HG02642 (cell line): ENCODE measurements around the gene PAK6.

Source experiments
- ATAC-seq: cut with Tn5 transposase; IDR thresholded peaks from one replicate; pipeline ENCODE4 v1.9.1; 2021; ENCODE audit warnings: mild to moderate bottlenecking; ENCODE audit not compliant: unreplicated experiment, poor library complexity

Gene PAK6

GRCh38 chr15:40274350-40275274 lies 35.7 kb downstream of the PAK6 start:
- peak; percentile 56 for ATAC-seq

- no peak for ATAC-seq
These were observed 36.7 kb downstream of the PAK6 start for GRCh38 chr15:40275523-40275922.

DNA sequence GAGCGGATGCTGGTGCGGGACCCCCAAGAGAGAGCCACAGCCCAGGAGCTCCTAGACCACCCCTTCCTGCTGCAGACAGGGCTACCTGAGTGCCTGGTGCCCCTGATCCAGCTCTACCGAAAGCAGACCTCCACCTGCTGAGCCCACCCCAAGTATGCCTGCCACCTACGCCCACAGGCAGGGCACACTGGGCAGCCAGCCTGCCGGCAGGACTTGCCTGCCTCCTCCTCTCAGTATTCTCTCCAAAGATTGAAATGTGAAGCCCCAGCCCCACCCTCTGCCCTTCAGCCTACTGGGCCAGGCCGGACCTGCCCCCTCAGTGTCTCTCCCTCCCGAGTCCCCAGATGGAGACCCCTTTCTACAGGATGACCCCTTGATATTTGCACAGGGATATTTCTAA lies 37.1 kb downstream of the PAK6 start:
- ATAC-seq = no peak

- ATAC-seq = no peak
These were observed 38.1 kb downstream of the PAK6 start for GRCh38 chr15:40276927-40277326.

DNA sequence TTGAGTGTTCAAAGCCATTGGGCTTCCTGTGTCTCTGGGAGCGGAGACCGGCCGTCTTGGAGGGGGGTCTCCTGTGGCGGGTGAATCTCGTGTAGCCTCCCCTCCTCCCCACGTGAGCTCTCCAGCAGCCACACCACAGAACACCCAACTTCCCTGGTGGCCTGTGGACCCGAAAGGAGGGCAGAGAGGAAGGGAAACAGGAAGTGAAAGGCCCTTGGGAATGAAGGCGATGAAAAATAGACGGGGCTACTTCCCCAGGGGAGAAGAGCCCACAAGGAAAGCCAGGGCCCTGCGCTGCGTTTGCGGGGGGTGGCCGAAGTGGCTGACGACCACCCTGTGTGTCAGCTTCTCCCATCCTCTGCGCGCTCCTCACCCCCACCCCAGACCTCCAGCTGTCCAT lies 38.6 kb downstream of the PAK6 start:
- no peak for ATAC-seq

- ATAC-seq = no peak
These were observed 39.2 kb downstream of the PAK6 start for GRCh38 chr15:40278026-40278425.

- ATAC-seq = no peak
These were observed 40.7 kb downstream of the PAK6 start for GRCh38 chr15:40279437-40280141.

DNA sequence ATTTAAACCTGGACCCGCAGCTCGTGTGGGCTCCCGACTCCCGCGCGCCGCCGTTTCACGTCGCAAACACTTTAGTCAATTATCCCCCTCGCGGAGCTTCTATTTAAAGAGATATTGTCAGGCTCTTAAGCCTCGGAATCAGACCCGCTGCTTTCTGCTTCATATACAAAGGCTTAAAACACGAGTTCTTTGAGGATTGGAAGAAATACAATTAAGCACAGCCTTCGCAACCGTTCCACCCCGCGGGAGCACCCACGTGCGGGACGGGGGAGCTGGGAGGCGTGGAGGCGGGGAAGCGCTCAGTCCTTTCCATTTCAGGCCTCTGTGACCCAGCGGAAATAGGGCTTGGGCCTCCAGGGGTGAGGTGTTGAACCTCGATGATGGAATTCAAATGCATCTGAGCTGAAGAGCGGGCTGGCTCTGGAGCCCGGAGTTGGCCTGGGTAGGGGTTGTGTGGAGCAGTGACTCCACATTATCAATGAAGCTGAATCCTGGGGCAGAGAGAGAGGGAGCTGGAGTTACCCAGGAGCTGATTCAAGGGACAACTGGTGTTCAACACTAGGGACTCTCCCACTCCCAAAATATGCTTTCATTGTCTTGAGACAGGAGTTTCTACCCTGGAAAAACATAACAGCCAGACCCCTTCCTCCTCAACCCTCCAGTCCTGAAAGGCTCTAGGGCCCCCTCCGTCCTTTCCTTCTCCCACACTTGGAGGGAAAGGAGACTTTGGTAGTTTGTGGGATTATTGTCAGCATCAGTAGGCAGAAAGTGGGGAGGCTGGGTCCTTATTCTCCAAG lies 41.6 kb downstream of the PAK6 start:
- no peak for ATAC-seq

DNA sequence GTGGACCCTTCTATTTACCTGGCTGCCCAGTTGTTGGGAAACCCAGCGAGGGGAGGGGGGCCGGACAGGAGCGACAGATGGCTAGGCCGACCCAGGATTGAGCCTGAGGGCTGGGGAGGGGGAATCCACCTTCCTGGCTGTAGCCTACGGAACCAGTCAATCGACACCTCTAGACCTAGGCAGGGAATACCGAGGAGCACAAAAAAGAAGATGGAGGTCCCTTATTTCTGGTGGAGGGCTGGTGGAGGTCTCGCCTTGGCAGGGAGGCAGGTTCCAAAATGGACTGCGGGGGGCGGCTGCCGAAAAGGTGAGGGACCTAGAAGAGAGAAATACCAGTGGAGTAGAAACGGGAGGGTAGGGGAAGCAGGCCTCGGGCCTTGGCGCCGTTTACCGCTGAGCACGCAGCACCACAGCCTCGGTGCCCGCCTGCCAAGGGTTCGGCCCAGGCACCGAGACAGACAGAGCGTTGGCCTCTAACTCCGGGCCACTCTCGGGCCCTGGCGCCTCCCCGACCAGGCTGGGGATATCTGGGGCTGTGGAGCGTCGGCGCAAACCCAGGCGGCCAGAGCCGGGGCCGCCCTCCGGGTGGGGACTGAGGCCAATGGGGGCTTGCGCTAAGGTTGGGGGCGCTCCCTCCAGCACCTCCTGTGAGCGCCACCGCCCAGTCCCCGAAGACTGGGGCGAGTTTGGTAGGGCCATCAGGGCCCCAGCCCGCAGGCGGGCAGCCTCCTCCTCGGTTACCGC lies 42.4 kb downstream of the PAK6 start:
- no peak for ATAC-seq

GRCh38 chr15:40281801-40282146 lies 42.9 kb downstream of the PAK6 start:
- no peak for ATAC-seq

DNA sequence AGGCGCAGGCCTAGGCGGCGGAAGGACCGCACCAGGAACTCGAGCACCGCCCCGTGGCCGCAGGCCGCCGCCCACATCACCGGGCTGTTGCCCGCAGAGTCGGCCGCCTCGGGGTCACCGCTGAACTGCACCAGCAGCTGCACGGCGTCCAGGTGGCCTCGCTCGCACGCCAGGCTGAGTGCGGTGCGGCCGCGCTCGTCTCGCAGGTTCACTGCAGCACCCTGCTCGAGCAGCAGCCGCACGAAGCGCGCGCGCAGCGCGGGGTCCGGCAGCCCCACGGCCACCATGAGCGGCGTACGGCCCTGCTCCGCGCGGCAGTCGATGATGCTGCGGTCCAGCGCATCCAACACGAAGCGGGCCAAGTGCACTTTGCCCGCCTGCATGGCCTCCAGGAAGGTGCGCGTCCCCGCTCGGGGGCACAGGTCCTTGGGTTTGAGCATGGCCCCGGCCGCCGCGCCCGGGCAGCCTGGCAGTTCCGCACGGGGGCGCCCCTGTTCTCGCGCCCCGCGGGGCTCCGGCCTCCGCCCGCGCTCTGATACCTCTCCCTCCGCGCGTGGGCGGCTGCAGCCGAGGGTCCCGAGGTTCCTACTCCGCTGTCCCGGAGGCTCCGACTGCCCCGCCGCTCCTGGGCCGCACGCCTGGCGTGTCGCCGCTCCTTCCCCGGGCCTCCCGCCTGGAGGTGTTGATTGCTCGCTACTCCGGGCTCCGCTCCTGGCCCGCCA lies 43.4 kb downstream of the PAK6 start:
- peak; percentile 44 for ATAC-seq

GRCh38 chr15:40282869-40283614 lies 44.2 kb downstream of the PAK6 start, which contains the start of gene ANKRD63:
Gene ANKRD63 (minus strand): TSS chr15:40283064. CDS start chr15:40282586, 478 bp downstream.
- peak; percentile 35 for ATAC-seq

DNA sequence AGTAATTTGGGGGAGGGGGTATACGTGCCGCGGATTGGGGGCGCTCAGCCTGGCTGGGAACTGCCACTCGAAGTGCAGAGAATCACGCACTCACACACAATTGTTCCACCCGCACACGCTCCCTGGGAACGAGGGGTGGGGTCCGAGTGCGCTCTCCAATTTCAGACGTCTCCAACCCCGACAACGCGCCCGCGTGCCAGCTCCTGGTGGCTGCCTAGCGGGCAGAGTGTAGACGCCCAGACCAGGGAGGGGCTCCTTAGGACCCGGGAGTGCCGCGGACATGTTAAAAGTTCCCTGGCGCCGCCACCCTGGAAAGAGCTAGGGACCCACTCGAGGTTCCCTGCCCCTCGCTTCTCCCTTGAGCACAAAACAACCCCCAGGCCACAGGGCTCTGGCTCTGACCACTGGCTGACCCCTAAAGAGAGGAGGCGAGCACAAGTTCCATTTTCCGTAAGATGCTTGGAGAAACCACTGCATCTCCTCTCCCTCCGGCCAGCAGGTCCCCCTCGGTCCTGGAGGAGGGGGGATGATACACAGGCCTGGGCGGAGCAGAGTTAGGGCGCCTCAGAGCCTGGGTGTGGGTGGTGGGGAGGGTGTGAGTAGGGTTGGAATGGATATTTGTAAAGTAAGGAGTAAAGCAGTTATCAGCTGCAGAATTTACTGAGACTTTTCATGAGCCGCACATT lies 44.9 kb downstream of the PAK6 start:
- ATAC-seq = no peak

DNA sequence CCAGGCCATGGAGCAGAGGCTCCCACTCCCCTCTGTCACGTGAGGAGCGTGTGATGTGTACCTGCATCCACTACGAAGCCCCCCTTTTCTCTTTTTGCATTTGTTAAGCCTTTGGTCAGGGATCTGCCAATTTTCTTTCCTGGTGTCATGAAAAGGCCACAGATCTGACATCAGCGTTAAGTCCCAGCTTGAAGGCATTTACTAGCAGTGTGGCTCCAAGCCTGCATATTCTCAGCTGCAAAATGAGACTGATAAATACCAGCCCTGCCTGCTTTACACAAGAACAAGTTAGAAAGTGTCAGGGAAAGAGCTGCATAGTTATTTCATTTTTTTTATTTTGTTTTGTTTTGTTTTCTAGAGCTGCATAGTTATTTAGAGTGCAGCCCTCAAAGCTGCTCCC lies 46.3 kb downstream of the PAK6 start:
- no peak for ATAC-seq

DNA sequence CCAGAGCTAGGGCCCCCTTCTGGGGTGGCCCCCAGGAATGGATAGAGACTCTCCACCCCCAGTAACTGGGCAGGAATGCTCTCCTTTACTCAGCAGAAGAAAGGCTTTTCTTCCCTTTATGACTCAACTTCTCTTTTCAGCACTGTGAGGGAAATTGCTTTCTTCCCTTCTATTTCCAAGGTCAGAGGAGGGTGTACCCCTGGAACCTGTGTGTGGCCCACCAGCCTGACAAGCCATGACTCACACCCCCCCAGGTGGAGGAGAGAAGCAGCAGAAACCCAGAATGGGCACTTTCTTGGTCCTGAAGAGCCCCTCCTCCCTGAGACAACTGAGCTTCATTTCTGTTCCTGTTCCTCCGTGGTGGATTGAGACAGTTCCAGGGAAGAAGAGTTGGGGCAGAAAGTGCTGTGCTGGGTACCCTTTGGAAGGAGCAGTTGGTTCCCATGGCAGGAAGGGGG lies 46.7 kb downstream of the PAK6 start:
- no peak for ATAC-seq

- ATAC-seq = no peak
These were observed 47.2 kb downstream of the PAK6 start for GRCh38 chr15:40286061-40286532.

DNA sequence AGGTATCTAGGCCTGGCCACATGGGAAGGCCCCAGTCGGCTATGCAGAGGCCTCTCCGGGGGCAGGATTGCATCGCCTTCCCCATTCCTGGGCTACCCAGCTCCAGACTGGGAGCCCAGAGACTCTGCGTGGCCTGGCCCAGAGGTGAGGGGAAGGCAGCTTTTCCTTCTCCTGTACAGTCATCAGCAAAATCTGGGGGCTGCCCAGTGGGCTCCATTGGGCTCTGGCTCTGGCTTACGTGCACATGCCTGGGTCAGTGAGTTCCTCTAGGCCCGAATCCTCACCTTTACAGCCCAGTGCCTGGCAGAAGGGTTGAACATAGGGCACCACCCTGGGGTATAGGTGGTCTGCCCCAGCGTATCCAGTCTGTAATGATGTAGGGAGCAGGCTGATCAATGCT lies 47.9 kb downstream of the PAK6 start:
- ATAC-seq = no peak

- no peak for ATAC-seq
These were observed 48.6 kb downstream of the PAK6 start for GRCh38 chr15:40287505-40287904.
